ENCODE results near the gene KRT86.

- TF ChIP-seq CTCF (IDR thresholded peaks at IDR 0.05; ENCODE audit: low read depth, low read length) (no peak), EZH2phosphoT487 (IDR thresholded peaks at IDR 0.05; ENCODE audit: low read depth) (no peak)
Observed at GRCh38 chr12:52241205-52241842, 33.1 kb upstream of the KRT86 start.

All from OCI-LY3 (cell line).